Heart left ventricle (tissue), 16 donors: ENCODE results near the gene IFNGR1. TPM values are rescaled to one million over a fixed set of nuclear protein-coding genes. Genes with fewer than 3 reads are reported as not detected.
A peak's percentile ranks its signal among the peaks of the same experiment; 100 is the strongest.

ENCODE experiments used
- ATAC-seq, 4 donors: fragments of 200-7000 bp; cut with Tn5 transposase; one replicate each; pipeline ENCODE4 v1.9.1; 2020 to 2022; ENCODE audit warnings: moderate library complexity in 4 of 4, mild to moderate bottlenecking in 3 of 4, moderate number of reproducible peaks in 1 of 4
- DNase-seq, 5 donors: peaks; one replicate each; pipeline ENCODE4 v3.0.0-alpha.2; 2020
- H3K27ac ChIP-seq, 12 donors: fragments of 200-600 bp; sonication (generic) in 4 of 12; one replicate each; pipeline versions ENCODE4 v1.5.0 to v1.8.0; 2016 to 2022; ENCODE audit warnings: mild to moderate bottlenecking in 2 of 12
- H3K27me3 ChIP-seq, 9 donors: fragments of 200-600 bp; sonication (generic) in 2 of 9; one replicate each; pipeline versions ENCODE4 v1.5.1 to v1.8.0; 2016 to 2022; ENCODE audit warnings: mild to moderate bottlenecking in 3 of 9
- H3K36me3 ChIP-seq, 9 donors: fragments of 200-600 bp; sonication (generic) in 2 of 9; one replicate each; pipeline versions ENCODE4 v1.5.0 to v1.8.0; 2018 to 2022; ENCODE audit warnings: mild to moderate bottlenecking in 2 of 9
- H3K4me1 ChIP-seq, 12 donors: fragments of 200-600 bp; sonication (generic) in 4 of 12; one replicate each; pipeline versions ENCODE4 v1.5.0 to v1.8.0; 2016 to 2022; ENCODE audit warnings: mild to moderate bottlenecking in 3 of 12
- H3K4me3 ChIP-seq, 12 donors: fragments of 200-600 bp; sonication (generic) in 4 of 12; one replicate each; pipeline versions ENCODE4 v1.5.0 to v1.8.0; 2017 to 2022; ENCODE audit warnings: mild to moderate bottlenecking in 9 of 12, moderate library complexity in 4 of 12
- H3K9me3 ChIP-seq, 12 donors: fragments of 200-600 bp; sonication (generic) in 4 of 12; one replicate each; pipeline versions ENCODE4 v1.5.0 to v1.8.0; 2016 to 2022; ENCODE audit warnings: mild to moderate bottlenecking in 1 of 12
- CTCF ChIP-seq, 12 donors: fragments of 200-600 bp; sonication (generic) in 4 of 12; IDR thresholded peaks; one replicate each; pipeline versions ENCODE4 v1.5.0 to v1.8.0; 2018 to 2022; ENCODE audit warnings: antibody characterized with exemption in 12 of 12, mild to moderate bottlenecking in 5 of 12
- POLR2A ChIP-seq, 2 donors: fragments of 450-650 bp; IDR thresholded peaks; one replicate each; pipeline ENCODE4 v1.6.1; 2017; ENCODE audit warnings: antibody characterized with exemption in 2 of 2, mild to moderate bottlenecking in 2 of 2, moderate library complexity in 2 of 2
- WGBS, 4 donors: extraction: QIAGEN DNeasy Blood & Tissue Kit in 2 of 4; methylation state at CpG; one replicate each; pipeline versions ENCODE4 v1.1.5 to v1.1.7; 2013 to 2018; 5-methylcytosine and 5-hydroxymethylcytosine counted together
- intact Hi-C, 10 donors: fragments of 100-400 bp; cut with DNase I; formaldehyde crosslinking; loops; one replicate each; pipeline versions ENCODE4 v1.11.1 to v1.14.2; 2022
- polyA plus RNA-seq, 2 donors: library from polyadenylated mRNA; stranded (reverse); fragments of 200-250 nt; gene quantifications; one replicate each; pipeline ENCODE4 v1.2.3, GENCODE V29; 2013
- total RNA-seq, 9 donors: library from RNA; depleted of rRNA in 2 of 9; stranded (reverse); fragments of >200 nt in 2 of 9; fragmentation: NEBNext Ultra II Directional in 3 of 9; extraction: Animal tissue kit (Norgen Biotek cat#: 25700) in 3 of 9; gene quantifications; one replicate each; pipeline versions ENCODE4 v1.1.0 to v1.2.4, GENCODE V29; 2016 to 2023
- donor health status: ischemic (EF 13 %, LVEDD 7.1; RV severe dilation, severe dysfunction).
- donor health status: healthy with polysubstance abuse.
- donor health status: DM: no; HTN: yes; CAD: no.
- donor health status: DM: no; HTN: no; CAD: no.
- donor health status: ischemic (EF 25% LVEDD 6.9; RV normal size, moderate dysfunction).
- donor health status: ischemic (EF 25% LVEDD 5.7; RV mildly dilated, moderate dysfunction).
- donor health status: healthy.
- donor health status: DM: yes; HTN: yes; CAD: no.
- donor health status: ischemic (EF 35%, LVEDD 5.7; RV mildly dilated, moderate dysfunction).
- donor health status: nonischemic (EF 11% LVEDD 7.7; RV severe dilation, severe dysfunction).
- donor health status: DM: yes; HTN: yes; CAD: no.
- donor health status: PGD.
- donor health status: ischemic (EF 29% LVEDD 5.4; RV normal size, mild dysfunction).
- donor health status: nonischemic (EF 23%, LVEDD 6.1; RV moderate dilation, normal function).

The IFNGR1 gene
- total and polyA plus RNA-seq, 11 donors, result 68.6 to 152 (median 79.2) TPM

DNA sequence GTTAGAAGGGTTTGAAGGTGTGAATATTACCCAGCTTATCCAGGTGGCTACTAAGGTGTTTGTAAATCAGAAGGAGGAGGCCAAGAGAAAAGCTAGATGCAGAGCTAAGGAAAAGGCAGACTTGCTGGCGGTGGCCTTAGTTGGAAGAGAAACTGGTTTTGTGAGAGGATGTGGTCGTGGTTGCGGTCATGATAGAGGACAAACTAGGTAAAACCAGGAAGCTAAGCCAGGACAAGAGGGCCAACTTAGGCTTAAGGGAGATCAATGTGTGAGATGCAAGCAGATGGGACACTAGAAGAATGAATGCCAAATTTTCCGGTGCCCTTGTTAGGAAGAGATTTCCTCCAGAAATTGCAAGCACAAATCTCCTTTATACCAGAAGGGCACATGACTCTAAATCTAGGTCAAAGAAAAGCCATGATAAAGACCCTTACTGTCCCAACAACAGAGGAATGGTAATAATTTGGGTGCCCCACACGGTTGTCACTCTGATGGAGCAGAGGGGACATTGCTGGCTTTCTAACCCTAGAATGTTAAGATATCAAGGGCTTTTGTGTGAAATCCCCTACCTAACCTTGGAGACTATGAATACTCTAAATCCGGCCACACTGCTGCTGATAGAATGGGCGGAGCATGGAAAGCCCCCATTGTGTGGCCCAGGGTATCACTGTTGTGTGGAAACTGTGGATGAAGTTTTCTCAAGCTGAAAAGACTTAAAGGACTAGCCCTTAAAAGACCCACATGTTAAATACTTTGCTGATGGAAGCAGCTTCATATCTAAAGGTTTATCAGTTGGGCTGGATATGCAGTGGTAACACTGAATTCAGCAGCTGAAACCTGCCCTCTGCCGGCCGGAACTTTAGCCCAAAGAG lies 53.6 kb downstream of the IFNGR1 start:
- DNase-seq, result no peak
- peak overlapping the region in 1 of 12 donors; percentile 37 for H3K27ac ChIP-seq
- intact Hi-C loops, result loop anchor here in 3 of 10 donors (5.0 to 10.0 kb wide), 3 partner anchors 71 to 149 kb away; no protein-coding TSS in a partner anchor

DNA sequence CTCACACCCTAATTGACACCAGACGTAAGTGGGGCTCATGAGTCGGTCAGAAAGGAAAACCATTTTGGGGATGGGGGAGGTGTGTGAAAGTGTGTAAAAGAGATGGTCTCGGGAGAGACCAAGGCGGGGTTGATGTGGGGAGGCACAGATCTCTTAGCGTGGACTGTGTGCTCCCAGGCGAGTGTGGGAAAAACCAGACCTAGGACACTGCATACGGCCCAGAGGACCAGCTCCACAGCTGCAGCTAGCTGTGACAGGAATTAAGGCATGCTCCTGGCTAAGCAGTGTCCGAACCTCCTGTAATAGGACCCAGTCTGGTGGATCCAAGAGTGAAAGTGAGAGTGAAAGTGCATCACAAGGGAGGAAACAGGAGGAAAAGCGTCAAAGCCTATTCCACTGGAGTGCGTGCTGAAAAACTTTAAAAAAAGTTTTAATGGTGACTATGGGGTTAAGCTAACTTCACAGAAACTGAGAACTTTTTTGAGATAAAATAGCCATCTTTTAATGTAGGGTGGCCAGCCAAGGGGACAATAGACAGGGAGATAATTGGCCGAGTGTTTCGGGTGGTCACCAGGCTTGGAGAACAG lies 55.4 kb downstream of the IFNGR1 start:
- TF ChIP-seq POLR2A (IDR thresholded peaks at IDR 0.05), result no peak
- no peak for TF ChIP-seq CTCF (IDR thresholded peaks at IDR 0.05)
- intact Hi-C loops, result loop anchor here in 2 of 10 donors (10.0 kb wide), 2 partner anchors 69 to 151 kb away; no protein-coding TSS in a partner anchor
- Histone ChIP-seq H3K36me3 (no peaks in the 10 kb centered on the region), H3K27ac (no peak overlapping the region), H3K27me3 (no peaks in the 10 kb centered on the region), H3K4me3 (no peak overlapping the region), H3K4me1 (peaks cover 0 to 56% (median 0%) of the 10 kb centered on the region in 12 donors), H3K9me3 (no peaks in the 10 kb centered on the region)
- DNase-seq (no peak), ATAC-seq (no peak)
- WGBS, 4 donors, result 88 to 96% (median 93%) methylated on average over 12 of the region's 12 CpGs

More for the DNA sequence above, 53.6 kb downstream of the IFNGR1 start:
- H3K4me3 ChIP-seq, result no peak overlapping the region
- peaks cover 0 to 56% (median 0%) of the 10 kb centered on the region in 12 donors for H3K4me1 ChIP-seq
- 83 to 91% (median 86%) methylated on average over 9 of the region's 9 CpGs for WGBS, 4 donors
- no peaks in the 10 kb centered on the region for H3K36me3 ChIP-seq
- no peaks in the 10 kb centered on the region for H3K27me3 ChIP-seq
- no peaks in the 10 kb centered on the region for H3K9me3 ChIP-seq
- TF ChIP-seq POLR2A (IDR thresholded peaks at IDR 0.05) (no peak), CTCF (IDR thresholded peaks at IDR 0.05) (peak in 4 of 12 donors; percentile 19 to 44 (median 28))
- no peak for ATAC-seq

DNA sequence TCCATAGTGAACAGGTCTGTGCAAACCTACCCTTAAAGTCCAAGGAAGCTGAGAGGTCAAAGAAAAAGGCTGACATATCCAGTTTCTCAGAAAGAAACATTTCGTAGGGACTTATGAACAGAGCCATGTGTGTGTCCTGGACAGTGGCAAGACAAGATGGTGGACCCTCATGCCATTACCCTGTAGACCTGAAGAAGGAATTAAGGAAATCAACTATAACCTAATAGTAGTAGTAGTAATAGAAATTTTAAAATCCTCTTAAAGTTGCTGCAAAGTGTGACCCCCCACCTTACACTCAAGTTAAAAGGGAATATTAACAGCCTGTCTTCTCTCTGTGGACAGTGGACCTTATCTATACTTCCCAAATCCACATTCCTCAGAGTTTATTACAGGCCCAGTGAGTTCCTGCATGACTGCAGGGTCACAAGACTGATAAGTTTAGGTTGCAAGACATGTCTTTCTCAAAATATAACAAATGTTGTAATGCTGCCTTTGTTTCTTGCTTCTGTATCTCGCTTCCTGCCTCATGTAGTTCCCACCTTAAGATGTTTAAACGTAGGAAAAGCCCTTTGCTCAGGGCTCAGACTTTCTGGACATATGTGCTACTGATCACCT lies 56.4 kb downstream of the IFNGR1 start:
- Histone ChIP-seq H3K4me1 (peaks cover 0 to 61% (median under 1%) of the 10 kb centered on the region in 12 donors), H3K36me3 (no peaks in the 10 kb centered on the region), H3K4me3 (no peak overlapping the region), H3K27me3 (no peaks in the 10 kb centered on the region), H3K9me3 (no peaks in the 10 kb centered on the region), H3K27ac (no peak overlapping the region)
- no peak for DNase-seq
- WGBS, 4 donors, result 74 to 75% (median 74%) methylated on average over 3 of the region's 3 CpGs
- TF ChIP-seq CTCF (IDR thresholded peaks at IDR 0.05), result no peak
- TF ChIP-seq POLR2A (IDR thresholded peaks at IDR 0.05), result no peak
- ATAC-seq, result no peak
- intact Hi-C loops, result loop anchor here in 2 of 10 donors (10.0 kb wide), 2 partner anchors 68 to 152 kb away; no protein-coding TSS in a partner anchor
